Measurements from ENCODE around the gene TLE7.

The TLE7 gene

DNA sequence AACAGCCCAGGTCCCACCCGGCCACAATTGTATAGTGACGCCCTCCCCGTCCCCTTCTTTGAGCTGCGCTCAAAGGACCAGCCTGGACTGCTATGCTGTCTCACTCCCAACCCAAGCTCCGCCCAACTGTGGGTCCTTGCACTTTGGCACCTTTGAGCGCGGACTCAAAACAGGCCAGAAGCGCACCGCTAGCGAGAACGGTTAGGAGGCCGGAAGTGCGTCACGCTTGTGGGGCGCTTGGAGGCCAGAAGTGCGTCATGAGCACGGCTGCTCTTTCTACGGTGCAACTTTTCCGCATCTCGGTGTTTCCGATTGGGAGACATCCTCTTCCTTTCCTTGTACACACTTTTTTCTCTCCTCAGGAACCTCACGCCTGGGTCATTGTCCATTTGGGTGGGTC, 47.3 kb upstream of the TLE7 start, which contains the start of gene ZNF19:
Gene ZNF19, minus strand, starts transcription at position 203 of the 400 bp plus-strand sequence. CDS start 7,210 bp downstream, outside the sequence.
- no peak for DNase-seq
- H3K4me1 ChIP-seq (ENCODE audit: low read length) = no peaks in the 10 kb centered on the region
- H3K9me2 ChIP-seq (replicated peaks; ENCODE audit: insufficient read depth, low read length) = no peaks in the 10 kb centered on the region
- no peaks in the 10 kb centered on the region for H4K20me1 ChIP-seq (ENCODE audit: insufficient read depth, low read length)
- TF ChIP-seq EZH2phosphoT487 (IDR thresholded peaks at IDR 0.05; ENCODE audit: low read length) (no peak), EZH2 (optimal IDR thresholded peaks at IDR 0.05; ENCODE audit: low read depth, low read length) (no peak)
- TF ChIP-seq, protein P1, sequence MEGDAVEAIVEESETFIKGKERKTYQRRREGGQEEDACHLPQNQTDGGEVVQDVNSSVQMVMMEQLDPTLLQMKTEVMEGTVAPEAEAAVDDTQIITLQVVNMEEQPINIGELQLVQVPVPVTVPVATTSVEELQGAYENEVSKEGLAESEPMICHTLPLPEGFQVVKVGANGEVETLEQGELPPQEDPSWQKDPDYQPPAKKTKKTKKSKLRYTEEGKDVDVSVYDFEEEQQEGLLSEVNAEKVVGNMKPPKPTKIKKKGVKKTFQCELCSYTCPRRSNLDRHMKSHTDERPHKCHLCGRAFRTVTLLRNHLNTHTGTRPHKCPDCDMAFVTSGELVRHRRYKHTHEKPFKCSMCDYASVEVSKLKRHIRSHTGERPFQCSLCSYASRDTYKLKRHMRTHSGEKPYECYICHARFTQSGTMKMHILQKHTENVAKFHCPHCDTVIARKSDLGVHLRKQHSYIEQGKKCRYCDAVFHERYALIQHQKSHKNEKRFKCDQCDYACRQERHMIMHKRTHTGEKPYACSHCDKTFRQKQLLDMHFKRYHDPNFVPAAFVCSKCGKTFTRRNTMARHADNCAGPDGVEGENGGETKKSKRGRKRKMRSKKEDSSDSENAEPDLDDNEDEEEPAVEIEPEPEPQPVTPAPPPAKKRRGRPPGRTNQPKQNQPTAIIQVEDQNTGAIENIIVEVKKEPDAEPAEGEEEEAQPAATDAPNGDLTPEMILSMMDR (IDR thresholded peaks at IDR 0.05; ENCODE audit: low read length) = no peak
- H3K9me3 ChIP-seq (replicated peaks; ENCODE audit: insufficient read depth, low read length) = no peaks in the 10 kb centered on the region
- no peak within 1 kb of the TSS for H3K9ac ChIP-seq (ENCODE audit: low read length)
- no peak within 1 kb of the TSS for H3K27ac ChIP-seq (ENCODE audit: low read length)
- no peaks in the 10 kb centered on the region for H3K36me3 ChIP-seq (replicated peaks; ENCODE audit: insufficient read depth, low read length)
- H3K79me2 ChIP-seq (ENCODE audit: low read length) = no peaks in the 10 kb centered on the region
- peaks cover 2% of the 10 kb centered on the region; the same call in 1 of the 2 replicates for H3F3A ChIP-seq (ENCODE audit: insufficient read depth, low read length)
- H3K27me3 ChIP-seq (replicated peaks; ENCODE audit: insufficient read depth, low read length) = 0 out of 2 replicates have a peak, but pooled peaks cover 3% of the 10 kb centered on the region
- no peak within 1 kb of the TSS for H3K4me3 ChIP-seq (ENCODE audit: low read length)
- no peak within 1 kb of the TSS for H2AFZ ChIP-seq (ENCODE audit: low read length)
- H3K4me2 ChIP-seq (ENCODE audit: low read depth, low read length) = no peak within 1 kb of the TSS

DNA sequence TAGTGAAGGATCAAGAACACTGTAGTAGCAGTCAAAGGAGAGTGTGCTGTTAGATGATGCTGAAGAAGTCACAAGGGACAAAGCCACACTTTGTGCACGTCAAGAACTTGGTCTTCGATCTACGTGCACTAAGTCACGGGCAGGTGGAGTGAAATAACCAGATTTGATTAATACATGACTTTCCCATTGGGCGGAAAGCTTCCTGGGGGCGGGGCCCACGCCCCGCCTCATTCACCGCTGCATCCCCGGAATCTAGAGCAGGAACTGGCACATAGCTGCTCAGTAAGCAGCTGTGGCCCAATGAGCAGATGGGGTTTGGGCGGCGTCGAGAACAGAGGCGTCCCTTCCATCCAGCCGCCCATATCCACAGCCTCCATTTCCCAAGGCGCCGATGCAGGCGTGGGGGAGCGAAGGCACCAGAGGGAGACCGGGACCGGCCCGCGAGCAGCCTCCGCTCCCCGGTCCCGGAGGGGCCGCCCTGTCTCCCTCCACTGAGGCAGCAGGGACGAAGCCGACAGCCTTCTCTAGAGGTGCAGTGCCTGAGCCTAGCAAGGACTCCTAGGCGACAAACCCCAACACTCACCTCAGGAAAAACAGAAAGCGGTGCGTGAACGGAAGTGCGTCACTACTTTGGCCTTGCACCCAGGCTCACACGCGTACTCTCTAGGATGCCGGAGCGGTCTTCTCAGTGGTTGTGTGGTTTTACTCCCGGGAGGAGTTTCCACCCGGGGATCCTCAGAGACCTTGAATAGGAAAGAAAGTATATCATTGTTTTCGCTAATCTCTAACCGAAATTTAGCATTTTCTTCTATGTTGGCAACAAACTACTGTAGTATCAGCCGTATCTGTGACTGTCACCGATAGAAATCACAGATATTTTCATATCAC, 42.4 kb upstream of the TLE7 start:
- no peak for TF ChIP-seq EZH2 (optimal IDR thresholded peaks at IDR 0.05; ENCODE audit: low read depth, low read length)
- TF ChIP-seq, protein P1 (IDR thresholded peaks at IDR 0.05; ENCODE audit: low read length) = no peak
- Histone ChIP-seq H3K27ac (ENCODE audit: low read length) (peak overlapping the region; percentile 90), H3K27me3 (replicated peaks; ENCODE audit: insufficient read depth, low read length) (no peaks in the 10 kb centered on the region), H3K9ac (ENCODE audit: low read length) (peak overlapping the region; percentile 88), H3K36me3 (replicated peaks; ENCODE audit: insufficient read depth, low read length) (no peaks in the 10 kb centered on the region), H3K4me1 (ENCODE audit: low read length) (no peaks in the 10 kb centered on the region), H2AFZ (ENCODE audit: low read length) (peak overlapping the region; percentile 93), H3F3A (ENCODE audit: insufficient read depth, low read length) (peaks cover 3% of the 10 kb centered on the region; the same call in 1 of the 2 replicates), H3K9me3 (replicated peaks; ENCODE audit: insufficient read depth, low read length) (no peaks in the 10 kb centered on the region), H3K4me3 (ENCODE audit: low read length) (peak overlapping the region; percentile 94), H4K20me1 (ENCODE audit: insufficient read depth, low read length) (no peaks in the 10 kb centered on the region), H3K9me2 (replicated peaks; ENCODE audit: insufficient read depth, low read length) (no peaks in the 10 kb centered on the region), H3K4me2 (ENCODE audit: low read depth, low read length) (peak overlapping the region; percentile 79), H3K79me2 (ENCODE audit: low read length) (no peaks in the 10 kb centered on the region)
- DNase-seq = peak; percentile 90

DNA sequence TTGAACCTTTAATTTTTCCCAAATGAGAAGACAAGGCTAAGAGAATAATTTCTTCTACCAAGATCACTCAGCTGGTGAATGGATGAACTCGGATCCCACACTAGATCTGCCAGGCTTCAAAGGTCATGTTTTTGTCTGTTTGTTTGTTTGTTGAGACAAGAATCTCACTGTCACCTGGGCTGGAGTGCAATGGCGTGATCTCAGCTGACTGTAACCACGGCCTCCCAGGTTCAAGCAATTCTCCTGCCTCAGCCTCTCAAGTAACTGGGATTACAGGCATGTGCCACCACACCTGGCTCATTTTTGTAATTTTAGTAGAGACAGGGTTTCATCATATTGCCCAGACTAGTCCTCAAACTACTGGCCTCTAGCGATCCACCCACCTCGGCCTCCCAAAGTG, 40.7 kb upstream of the TLE7 start:
- no peaks in the 10 kb centered on the region for H3K9me2 ChIP-seq (replicated peaks; ENCODE audit: insufficient read depth, low read length)
- no peak overlapping the region for H3K4me3 ChIP-seq (ENCODE audit: low read length)
- H3F3A ChIP-seq (ENCODE audit: insufficient read depth, low read length) = peaks cover 5% of the 10 kb centered on the region; the same call in 1 of the 2 replicates
- H3K27ac ChIP-seq (ENCODE audit: low read length) = no peak overlapping the region
- DNase-seq = no peak
- H3K9me3 ChIP-seq (replicated peaks; ENCODE audit: insufficient read depth, low read length) = no peaks in the 10 kb centered on the region
- H3K36me3 ChIP-seq (replicated peaks; ENCODE audit: insufficient read depth, low read length) = no peaks in the 10 kb centered on the region
- TF ChIP-seq EZH2phosphoT487 (IDR thresholded peaks at IDR 0.05; ENCODE audit: low read length) (no peak), EZH2 (optimal IDR thresholded peaks at IDR 0.05; ENCODE audit: low read depth, low read length) (no peak)
- TF ChIP-seq, protein P1 (IDR thresholded peaks at IDR 0.05; ENCODE audit: low read length) = no peak
- no peaks in the 10 kb centered on the region for H3K79me2 ChIP-seq (ENCODE audit: low read length)
- H3K9ac ChIP-seq (ENCODE audit: low read length) = no peak overlapping the region
- H2AFZ ChIP-seq (ENCODE audit: low read length) = no peak overlapping the region
- no peaks in the 10 kb centered on the region for H4K20me1 ChIP-seq (ENCODE audit: insufficient read depth, low read length)
- H3K4me2 ChIP-seq (ENCODE audit: low read depth, low read length) = no peak overlapping the region
- H3K4me1 ChIP-seq (ENCODE audit: low read length) = peaks cover 3% of the 10 kb centered on the region; the same call in 1 of the 2 replicates
- H3K27me3 ChIP-seq (replicated peaks; ENCODE audit: insufficient read depth, low read length) = no peaks in the 10 kb centered on the region

Data from MM.1S (cell line).